Tibial nerve (tissue), 4 donors: ENCODE data around the gene CCL13.

Experiments
- CTCF ChIP-seq, 5 experiments: fragments of 200-600 bp in 3 of 5; fragments of 450-650 bp in 2 of 5; sonication (generic) in 3 of 5; IDR thresholded peaks; one replicate each; pipeline ENCODE4 v1.5.1; 2016 to 2019; ENCODE audit warnings: antibody characterized with exemption in 5 of 5, mild to moderate bottlenecking in 3 of 5, moderate library complexity in 2 of 5
- EP300 ChIP-seq, 2 donors: sonication (generic); formaldehyde crosslinking; IDR thresholded peaks; one replicate each; pipeline ENCODE4 v1.6.1; 2017; ENCODE audit warnings: antibody characterized with exemption in 2 of 2, mild to moderate bottlenecking in 1 of 2
- POLR2A ChIP-seq, 2 donors: fragments of 450-650 bp; IDR thresholded peaks; one replicate each; pipeline ENCODE4 v1.6.1; 2017; ENCODE audit warnings: antibody characterized with exemption in 2 of 2, mild to moderate bottlenecking in 2 of 2, moderate library complexity in 2 of 2

GRCh38 chr17:34314279-34314678, 42.0 kb upstream of the CCL13 start:
- no peak for TF ChIP-seq CTCF (IDR thresholded peaks at IDR 0.05)
- TF ChIP-seq POLR2A (IDR thresholded peaks at IDR 0.05) = no peak
- TF ChIP-seq EP300 (IDR thresholded peaks at IDR 0.05) = peak; percentile 41 to 90
